H1 (cell line): ENCODE data around the gene PHRF1. TPM values are rescaled to one million over a fixed set of nuclear protein-coding genes. Genes with fewer than 3 reads are reported as not detected.

Experiments used
- CTCF ChIA-PET: fragments of 300-600 bp; sonication (Branson Sonifier 250); formaldehyde crosslinking; loops from one replicate; lab custom pipeline; 2021; ENCODE audit not compliant: partially characterized antibody; lab: Charles Lee
- POLR2A ChIA-PET: fragments of 300-600 bp; sonication (Branson Sonifier 250); formaldehyde crosslinking; loops from one replicate; lab custom pipeline; 2021; ENCODE audit warnings: inconsistent platforms; ENCODE audit not compliant: partially characterized antibody; lab: Charles Lee
- DNase-seq, 2 experiments: peaks; one replicate each; pipeline versions ENCODE4 v3.0.0 to v3.0.0-alpha.2; 2010 to 2022; ENCODE audit warnings: low spot score in 2 of 2, low read depth in 1 of 2, mixed read lengths in 1 of 2
- FAIRE-seq: peaks from 2 replicates; lab custom pipeline; 2011; peaks lifted over from hg19 to GRCh38; lab: Jason Lieb, UNC
- H2AFZ ChIP-seq: 2 replicates; pipeline ENCODE4 v1.8.1; 2012; ENCODE audit warnings: low read length, inconsistent platforms
- H2AK5ac ChIP-seq: 2 replicates; pipeline ENCODE4 v1.6.1; 2013; ENCODE audit warnings: low read depth, low read length
- H2BK120ac ChIP-seq: replicated peaks from 2 replicates; pipeline ENCODE3; 2013; ENCODE audit warnings: low read depth, low read length, inconsistent platforms
- H2BK12ac ChIP-seq: 2 replicates; pipeline ENCODE4 v1.6.1; 2013; ENCODE audit warnings: low read depth, low read length
- H2BK15ac ChIP-seq: 2 replicates; pipeline ENCODE4 v1.6.1; 2013; ENCODE audit warnings: low read length
- H2BK20ac ChIP-seq: 2 replicates; pipeline ENCODE4 v1.6.1; 2013; ENCODE audit warnings: low read length
- H2BK5ac ChIP-seq: 2 replicates; pipeline ENCODE4 v1.6.1; 2013; ENCODE audit warnings: low read depth, low read length
- H3K14ac ChIP-seq: 2 replicates; pipeline ENCODE4 v1.6.1; 2013; ENCODE audit warnings: inconsistent platforms; ENCODE audit not compliant: insufficient read length
- H3K18ac ChIP-seq: 2 replicates; pipeline ENCODE4 v1.6.1; 2013; ENCODE audit warnings: low read length; ENCODE audit errors: extremely low read depth
- H3K23ac ChIP-seq: 2 replicates; pipeline ENCODE4 v1.6.1; 2013; ENCODE audit warnings: inconsistent platforms; ENCODE audit not compliant: insufficient read length
- H3K23me2 ChIP-seq: 2 replicates; pipeline ENCODE4 v1.6.1; 2013; ENCODE audit warnings: low read depth, low read length
- H3K27ac ChIP-seq: 2 replicates; pipeline ENCODE4 v1.6.1; 2011; ENCODE audit warnings: low read depth, low read length, inconsistent platforms
- H3K27me3 ChIP-seq, 4 experiments: replicated peaks in 1 of 4; 1 replicate in 1 of 4; 2 replicates in 3 of 4; pipeline versions ENCODE4 v1.6.1 to v1.8.1; 2011 to 2013; ENCODE audit warnings: low read length in 3 of 4, mild to moderate bottlenecking in 3 of 4, inconsistent platforms in 2 of 4, mixed read lengths in 2 of 4, moderate library complexity in 1 of 4; ENCODE audit not compliant: control insufficient read depth in 3 of 4, insufficient read depth in 3 of 4; ENCODE audit errors: extremely low read depth in 1 of 4
- H3K36me3 ChIP-seq, 4 experiments: 2 replicates each; pipeline versions ENCODE4 v1.6.1 to v1.8.1; 2011 to 2013; ENCODE audit warnings: mild to moderate bottlenecking in 4 of 4, low read length in 3 of 4, moderate library complexity in 2 of 4, control low read depth in 1 of 4, inconsistent platforms in 1 of 4; ENCODE audit not compliant: insufficient read depth in 4 of 4, control insufficient read depth in 2 of 4
- H3K4ac ChIP-seq: replicated peaks from 2 replicates; pipeline ENCODE3; 2013; ENCODE audit warnings: low read length, low read depth, mixed read lengths, inconsistent platforms; ENCODE audit not compliant: insufficient read length
- H3K4me1 ChIP-seq, 4 experiments: replicated peaks in 1 of 4; 1 replicate in 1 of 4; 2 replicates in 3 of 4; pipeline versions ENCODE4 v1.6.1 to v1.8.1; 2011 to 2013; ENCODE audit warnings: low read length in 3 of 4, inconsistent platforms in 2 of 4, mixed read lengths in 1 of 4; ENCODE audit not compliant: insufficient read depth in 4 of 4, control insufficient read depth in 3 of 4
- H3K4me2 ChIP-seq, 2 experiments: 2 replicates each; pipeline versions ENCODE4 v1.6.1 to v1.8.1; 2011 to 2013; ENCODE audit warnings: low read depth in 2 of 2, low read length in 2 of 2, control low read depth in 1 of 2, inconsistent platforms in 1 of 2, mild to moderate bottlenecking in 1 of 2; ENCODE audit not compliant: insufficient read depth in 1 of 2
- H3K4me3 ChIP-seq, 4 experiments: fragments of 200-600, 300-600 bp in 1 of 4; sonication (generic), shearing (Covaris generic), sonication (Bioruptor Twin) in 1 of 4; 2 replicates each; pipeline versions ENCODE4 v1.5.1 to v1.8.1; 2011 to 2016; ENCODE audit warnings: low read length in 4 of 4, low read depth in 3 of 4, control low read depth in 2 of 4, inconsistent platforms in 2 of 4, mild to moderate bottlenecking in 2 of 4, mixed read lengths in 1 of 4, moderate library complexity in 1 of 4; ENCODE audit not compliant: insufficient read depth in 2 of 4; ENCODE audit errors: extremely low read depth in 1 of 4
- H3K56ac ChIP-seq: replicated peaks from 2 replicates; pipeline ENCODE3; 2013; ENCODE audit warnings: low read depth, mild to moderate bottlenecking, mixed read lengths, low read length, inconsistent platforms; ENCODE audit not compliant: insufficient read length
- H3K79me1 ChIP-seq: 2 replicates; pipeline ENCODE4 v1.6.1; 2013; ENCODE audit warnings: low read depth, low read length, control low read depth
- H3K79me2 ChIP-seq, 2 experiments: 2 replicates each; pipeline versions ENCODE4 v1.6.1 to v1.8.1; 2012 to 2013; ENCODE audit warnings: low read length in 2 of 2, mild to moderate bottlenecking in 2 of 2, inconsistent platforms in 1 of 2; ENCODE audit not compliant: insufficient read depth in 2 of 2, control insufficient read depth in 1 of 2
- H3K9ac ChIP-seq, 4 experiments: replicated peaks in 1 of 4; 1 replicate in 1 of 4; 2 replicates in 3 of 4; pipeline versions ENCODE4 v1.6.1 to v1.8.1; 2011 to 2013; ENCODE audit warnings: low read depth in 3 of 4, low read length in 3 of 4, control low read depth in 2 of 4, mild to moderate bottlenecking in 2 of 4, moderate library complexity in 2 of 4, inconsistent platforms in 1 of 4; ENCODE audit errors: extremely low read depth in 1 of 4
- H3K9me3 ChIP-seq, 2 experiments: 2 replicates each; pipeline versions ENCODE4 v1.6.1 to v1.8.1; 2012 to 2013; ENCODE audit warnings: mild to moderate bottlenecking in 2 of 2, moderate library complexity in 2 of 2, control low read depth in 1 of 2, inconsistent platforms in 1 of 2, low read depth in 1 of 2, low read length in 1 of 2, mixed read lengths in 1 of 2; ENCODE audit not compliant: insufficient read depth in 2 of 2
- H4K20me1 ChIP-seq, 2 experiments: replicated peaks in 1 of 2; 2 replicates each; pipeline versions ENCODE3 to v1.8.1; 2011 to 2013; ENCODE audit warnings: inconsistent platforms in 2 of 2, low read length in 2 of 2, mild to moderate bottlenecking in 1 of 2; ENCODE audit not compliant: insufficient read depth in 2 of 2, control insufficient read depth in 1 of 2
- H4K5ac ChIP-seq: 2 replicates; pipeline ENCODE4 v1.6.1; 2013; ENCODE audit warnings: low read length, low read depth, mixed read lengths, inconsistent platforms; ENCODE audit not compliant: insufficient read length
- H4K8ac ChIP-seq: 2 replicates; pipeline ENCODE4 v1.8.0; 2013; ENCODE audit warnings: mild to moderate bottlenecking, moderate library complexity, low read length, inconsistent platforms; ENCODE audit not compliant: insufficient read depth; ENCODE audit errors: extremely low read depth
- H4K91ac ChIP-seq: replicated peaks from 2 replicates; pipeline ENCODE3; 2013; ENCODE audit warnings: low read length, mixed read lengths, inconsistent platforms; ENCODE audit not compliant: insufficient read length
- BCL11A ChIP-seq, 2 experiments: IDR thresholded peaks; one replicate each; pipeline ENCODE4 v1.6.1; 2011; ENCODE audit warnings: low read depth in 2 of 2, low read length in 2 of 2, mild to moderate bottlenecking in 2 of 2
- CEBPB ChIP-seq: IDR thresholded peaks from 2 replicates; pipeline ENCODE4 v1.6.1; 2012; ENCODE audit warnings: low read depth, low read length
- WGBS, 2 experiments: shearing (Covaris generic) in 1 of 2; methylation state at CpG; one replicate each; pipeline versions ENCODE4 v1.1.6 to v1.1.7; 2013 to 2015; ENCODE audit warnings: low lambda C conversion rate in 2 of 2, mixed read lengths in 2 of 2, inconsistent platforms in 1 of 2, low coverage in 1 of 2, missing lambda C conversion rate in 1 of 2; ENCODE audit not compliant: insufficient replicate concordance in 2 of 2, insufficient coverage in 1 of 2, insufficient read length in 1 of 2; ENCODE audit errors: extremely low coverage in 1 of 2, missing lambda C conversion rate in 1 of 2; 5-methylcytosine and 5-hydroxymethylcytosine counted together
- polyA plus RNA-seq, 7 experiments: library from polyadenylated mRNA; depleted of rRNA in 3 of 7; stranded (reverse) in 5 of 7; unstranded in 2 of 7; fragments of >200 nt in 5 of 7; fragments of 200-250 nt in 2 of 7; gene quantifications; 1 replicate in 5 of 7; 2 replicates in 1 of 7; 4 replicates in 1 of 7; pipeline versions ENCODE4 v1.2.1 to v1.2.3, GENCODE V29; 2011 to 2013; ENCODE audit warnings: missing spikeins in 2 of 7, mixed read lengths in 2 of 7
- total RNA-seq: library from RNA; stranded (reverse); fragmentation: NEBNext Ultra II Directional; extraction: Animal tissue kit (Norgen Biotek cat#: 25700); gene quantifications from 2 replicates; pipeline ENCODE4 v1.2.1, GENCODE V29; 2021

The PHRF1 gene
- total and polyA plus RNA-seq, 2 of the 8 experiments (the other 6 are each of a cell fraction or from before 2014, with no cell fraction given), result 13.4 to 37.3 TPM

GRCh38 chr11:637593-638521, 61.6 kb downstream of the PHRF1 start:
- Histone ChIP-seq H4K8ac (peak overlapping the region; percentile 53), H3K56ac (no peak overlapping the region), H3K27me3 (peaks cover 21 to 49% (median 43%) of the 10 kb centered on the region in 4 experiments), H3K36me3 (no peaks in the 10 kb centered on the region), H3K23ac (no peak overlapping the region), H3K79me1 (no peaks in the 10 kb centered on the region), H2BK5ac (no peak overlapping the region; the same call in 1 of the 2 replicates), H3K9me3 (no peaks in the 10 kb centered on the region; a peak in 1 of 4 replicates), H3K9ac (peak overlapping the region; percentile 33 to 56 (median 43); a peak in 5 of 7 replicates), H4K5ac (peak overlapping the region; percentile 1), H2BK120ac (peak overlapping the region; percentile 61), H2AK5ac (0 out of 2 replicates have a peak overlapping the region, but pooled peaks have one; percentile 75), H3K4me3 (peak overlapping the region; percentile 34 to 60 (median 48)), H2BK12ac (peak overlapping the region; percentile 99), H3K79me2 (no peaks in the 10 kb centered on the region), H2AFZ (no peak overlapping the region), H4K20me1 (peaks cover 0 to 3% of the 10 kb centered on the region in 2 experiments), H4K91ac (peak overlapping the region; percentile 95), H3K4ac (peak overlapping the region; percentile 46), H3K27ac (0 out of 2 replicates have a peak overlapping the region, but pooled peaks have one; percentile 12), H3K4me2 (peak overlapping the region; percentile 81 to 91), H3K14ac (no peak overlapping the region), H2BK15ac (peak overlapping the region; percentile 98; the same call in 1 of the 2 replicates), H3K23me2 (peaks cover 21% of the 10 kb centered on the region; the same call in 1 of the 2 replicates), H3K4me1 (peaks cover 0 to 30% (median 20%) of the 10 kb centered on the region in 4 experiments; a peak in 6 of 7 replicates), H2BK20ac (peak overlapping the region; percentile 93; the same call in 1 of the 2 replicates), H3K18ac (peak overlapping the region; percentile 95)
- POLR2A ChIA-PET, result interaction anchor here (0.9 to 3.6 kb wide), 26 partner anchors 9 to 173 kb away, joined by 3 to 20 read pairs (median 4); partner anchors contain the start of genes IRF7, SCT and TALDO1
- CTCF ChIA-PET, result interaction anchor here (0.6 to 2.0 kb wide), 7 partner anchors 8 to 128 kb away, joined by 3 to 10 read pairs (median 3); no protein-coding TSS in a partner anchor
- DNase-seq (peak in 1 of 2 experiments; percentile 70), FAIRE-seq (no peak)
- 8% methylated on average over 52 of the region's 55 CpGs; no CpG with 5 or more reads in 1 of the 2 experiments for WGBS, 2 experiments
- TF ChIP-seq BCL11A (IDR thresholded peaks at IDR 0.05; ENCODE audit: low read depth in 2 of 2, low read length in 2 of 2) (no peak), CEBPB (no peak)
